ENCODE data around the gene PPA1.

DNA sequence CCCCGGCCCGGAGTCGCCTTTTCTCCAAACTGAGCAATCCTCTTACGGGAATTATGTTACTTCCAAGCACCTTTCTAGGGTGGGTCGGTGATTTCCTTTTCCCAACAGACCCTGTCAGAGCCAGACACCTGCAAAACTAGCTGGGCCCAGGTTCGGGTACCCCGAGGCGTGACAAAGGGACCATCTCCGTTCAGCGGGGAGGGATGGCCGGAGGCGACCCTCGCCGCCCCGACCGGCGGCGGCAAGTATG is 445 bp downstream of the PPA1 start:
- TF ChIP-seq, protein P1, sequence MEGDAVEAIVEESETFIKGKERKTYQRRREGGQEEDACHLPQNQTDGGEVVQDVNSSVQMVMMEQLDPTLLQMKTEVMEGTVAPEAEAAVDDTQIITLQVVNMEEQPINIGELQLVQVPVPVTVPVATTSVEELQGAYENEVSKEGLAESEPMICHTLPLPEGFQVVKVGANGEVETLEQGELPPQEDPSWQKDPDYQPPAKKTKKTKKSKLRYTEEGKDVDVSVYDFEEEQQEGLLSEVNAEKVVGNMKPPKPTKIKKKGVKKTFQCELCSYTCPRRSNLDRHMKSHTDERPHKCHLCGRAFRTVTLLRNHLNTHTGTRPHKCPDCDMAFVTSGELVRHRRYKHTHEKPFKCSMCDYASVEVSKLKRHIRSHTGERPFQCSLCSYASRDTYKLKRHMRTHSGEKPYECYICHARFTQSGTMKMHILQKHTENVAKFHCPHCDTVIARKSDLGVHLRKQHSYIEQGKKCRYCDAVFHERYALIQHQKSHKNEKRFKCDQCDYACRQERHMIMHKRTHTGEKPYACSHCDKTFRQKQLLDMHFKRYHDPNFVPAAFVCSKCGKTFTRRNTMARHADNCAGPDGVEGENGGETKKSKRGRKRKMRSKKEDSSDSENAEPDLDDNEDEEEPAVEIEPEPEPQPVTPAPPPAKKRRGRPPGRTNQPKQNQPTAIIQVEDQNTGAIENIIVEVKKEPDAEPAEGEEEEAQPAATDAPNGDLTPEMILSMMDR (IDR thresholded peaks at IDR 0.05; ENCODE audit: poor library complexity, severe bottlenecking) = no peak
- TF ChIP-seq POLR2AphosphoS5 (IDR thresholded peaks at IDR 0.05) = no peak
- TF ChIP-seq, protein P2, sequence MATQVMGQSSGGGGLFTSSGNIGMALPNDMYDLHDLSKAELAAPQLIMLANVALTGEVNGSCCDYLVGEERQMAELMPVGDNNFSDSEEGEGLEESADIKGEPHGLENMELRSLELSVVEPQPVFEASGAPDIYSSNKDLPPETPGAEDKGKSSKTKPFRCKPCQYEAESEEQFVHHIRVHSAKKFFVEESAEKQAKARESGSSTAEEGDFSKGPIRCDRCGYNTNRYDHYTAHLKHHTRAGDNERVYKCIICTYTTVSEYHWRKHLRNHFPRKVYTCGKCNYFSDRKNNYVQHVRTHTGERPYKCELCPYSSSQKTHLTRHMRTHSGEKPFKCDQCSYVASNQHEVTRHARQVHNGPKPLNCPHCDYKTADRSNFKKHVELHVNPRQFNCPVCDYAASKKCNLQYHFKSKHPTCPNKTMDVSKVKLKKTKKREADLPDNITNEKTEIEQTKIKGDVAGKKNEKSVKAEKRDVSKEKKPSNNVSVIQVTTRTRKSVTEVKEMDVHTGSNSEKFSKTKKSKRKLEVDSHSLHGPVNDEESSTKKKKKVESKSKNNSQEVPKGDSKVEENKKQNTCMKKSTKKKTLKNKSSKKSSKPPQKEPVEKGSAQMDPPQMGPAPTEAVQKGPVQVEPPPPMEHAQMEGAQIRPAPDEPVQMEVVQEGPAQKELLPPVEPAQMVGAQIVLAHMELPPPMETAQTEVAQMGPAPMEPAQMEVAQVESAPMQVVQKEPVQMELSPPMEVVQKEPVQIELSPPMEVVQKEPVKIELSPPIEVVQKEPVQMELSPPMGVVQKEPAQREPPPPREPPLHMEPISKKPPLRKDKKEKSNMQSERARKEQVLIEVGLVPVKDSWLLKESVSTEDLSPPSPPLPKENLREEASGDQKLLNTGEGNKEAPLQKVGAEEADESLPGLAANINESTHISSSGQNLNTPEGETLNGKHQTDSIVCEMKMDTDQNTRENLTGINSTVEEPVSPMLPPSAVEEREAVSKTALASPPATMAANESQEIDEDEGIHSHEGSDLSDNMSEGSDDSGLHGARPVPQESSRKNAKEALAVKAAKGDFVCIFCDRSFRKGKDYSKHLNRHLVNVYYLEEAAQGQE (IDR thresholded peaks at IDR 0.05; ENCODE audit: borderline replicate concordance) = no peak
- no peak for TF ChIP-seq MXI1 (conservative IDR thresholded peaks at IDR 0.05; ENCODE audit: poor library complexity, severe bottlenecking)

Data from neural cell (in vitro differentiated cells).